NOMO-1 (cell line): Measurements from ENCODE around the gene ASPA.

Experiments
- DNase-seq, 2 experiments: peaks; one replicate each; lab custom pipeline; 2025; ENCODE audit not compliant: unreplicated experiment in 2 of 2; lab: John Stamatoyannopoulos, UW

The ASPA gene

GRCh38 chr17:3532859-3533142 is 57.0 kb downstream of the ASPA start:
- no peak for DNase-seq

DNA sequence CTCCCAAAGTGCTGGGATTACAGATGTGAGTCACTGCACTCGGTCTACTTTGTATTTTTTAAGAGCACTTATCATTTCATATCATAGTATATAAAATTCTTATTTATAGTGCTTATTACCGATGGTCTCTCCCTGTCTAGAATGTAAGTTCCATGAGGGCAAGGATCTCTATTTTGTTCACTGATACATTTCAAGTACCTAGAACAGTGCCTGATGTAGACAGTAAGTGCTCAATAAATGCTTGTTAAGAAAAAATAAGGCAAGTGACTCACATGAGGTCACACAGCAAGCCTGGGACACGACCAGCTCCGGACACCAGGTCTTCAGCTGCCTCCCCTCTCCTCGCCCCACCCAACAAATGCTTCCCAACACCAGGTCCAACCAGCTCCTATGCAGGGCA is 58.0 kb downstream of the ASPA start:
- no peak for DNase-seq

- DNase-seq = peak in 1 of 2 experiments; percentile 3
Observed at GRCh38 chr17:3534881-3535252, 59.1 kb downstream of the ASPA start.

DNA sequence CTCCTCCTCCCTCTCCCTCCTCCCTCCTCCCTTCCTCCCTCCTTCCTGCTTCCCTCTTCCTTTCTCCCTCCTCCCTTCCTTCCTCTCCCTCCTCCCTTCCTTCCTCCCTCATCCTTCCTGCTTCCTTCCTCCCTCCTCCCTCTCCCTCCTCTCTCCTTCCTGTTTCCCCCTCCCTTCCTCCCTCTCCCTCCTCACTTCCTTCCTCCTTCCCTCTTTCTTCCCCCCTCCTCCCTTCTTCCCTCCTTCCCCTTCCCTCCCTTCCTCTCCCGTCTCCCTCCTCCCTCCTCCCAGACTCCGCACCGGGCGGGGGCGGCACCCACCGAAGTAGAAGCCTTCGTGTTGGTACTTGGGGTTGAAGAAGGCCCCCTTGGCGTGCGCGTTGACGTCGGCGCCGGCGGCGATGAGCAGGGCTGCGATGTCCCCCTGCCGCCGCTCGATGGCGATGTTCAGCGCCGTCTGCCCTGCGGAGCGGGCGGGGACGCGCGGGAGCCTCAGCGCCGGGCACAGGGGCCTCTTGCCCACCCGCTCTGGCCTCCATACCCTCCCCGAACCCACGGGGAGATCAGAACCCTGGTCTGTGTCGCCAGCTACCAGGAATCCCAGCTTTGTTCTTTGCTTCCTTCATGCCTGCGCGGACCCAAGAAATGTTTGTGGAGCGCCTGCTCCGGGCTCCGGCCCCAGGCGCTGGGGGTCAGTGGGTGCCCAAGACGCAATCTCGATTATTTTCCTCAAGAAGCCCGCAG is 59.6 kb downstream of the ASPA start:
- DNase-seq = peak; percentile 40 to 41

GRCh38 chr17:3536716-3537115 is 60.9 kb downstream of the ASPA start:
- no peak for DNase-seq

GRCh38 chr17:3539881-3540540 is 64.2 kb downstream of the ASPA start:
- DNase-seq = no peak

DNA sequence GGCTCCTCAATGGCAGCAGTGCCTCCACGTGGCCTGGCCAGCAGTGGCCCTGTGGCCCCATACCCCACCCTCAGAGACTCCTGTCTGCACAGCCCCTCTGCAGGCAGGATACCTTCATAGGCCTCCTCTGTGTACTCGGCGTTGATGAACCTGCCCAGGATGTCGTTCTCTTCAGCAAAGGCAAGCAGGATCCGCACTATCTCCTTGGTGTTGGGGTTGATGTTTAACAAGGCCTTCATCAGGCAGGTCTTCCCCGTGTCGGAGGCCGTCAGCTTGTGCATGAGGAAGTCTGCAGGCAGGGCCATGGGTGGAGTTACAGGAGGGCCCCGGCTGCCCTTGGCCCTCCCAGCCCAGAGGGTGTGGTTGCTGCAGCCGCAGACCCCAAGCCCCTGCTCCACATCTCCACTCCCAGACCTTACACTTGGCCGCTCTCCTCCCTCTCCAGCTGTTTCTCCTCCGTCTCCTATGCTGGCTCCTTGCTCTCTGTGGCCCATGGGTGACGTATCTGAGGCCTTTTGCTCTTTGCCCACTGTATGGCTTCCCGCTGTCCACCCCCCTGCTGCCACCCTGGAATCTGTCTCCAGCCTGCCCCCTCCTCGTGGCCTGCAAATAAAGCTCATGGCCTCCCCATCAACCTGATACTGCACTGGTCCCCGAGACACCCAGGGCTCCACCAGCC is 66.8 kb downstream of the ASPA start:
- DNase-seq = no peak

DNA sequence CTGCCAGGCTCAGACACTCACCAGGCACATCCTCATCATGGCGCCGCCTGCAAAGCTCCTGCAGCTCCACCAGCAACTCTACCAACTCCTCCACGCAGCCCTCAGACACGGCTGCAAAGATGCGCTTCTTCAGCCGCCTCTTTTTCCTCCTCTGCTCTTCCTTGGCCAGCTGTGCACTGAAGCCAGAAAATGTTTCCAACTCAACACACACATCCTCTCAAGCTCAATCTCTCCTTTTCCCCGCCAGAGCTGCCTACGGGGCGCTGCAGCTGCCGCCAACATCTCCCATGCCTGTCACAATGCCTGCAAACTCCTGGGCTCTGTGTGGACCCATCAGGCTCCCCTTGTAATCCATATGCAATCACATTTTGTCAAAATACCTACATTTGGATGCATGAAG is 67.7 kb downstream of the ASPA start:
- DNase-seq = no peak

DNA sequence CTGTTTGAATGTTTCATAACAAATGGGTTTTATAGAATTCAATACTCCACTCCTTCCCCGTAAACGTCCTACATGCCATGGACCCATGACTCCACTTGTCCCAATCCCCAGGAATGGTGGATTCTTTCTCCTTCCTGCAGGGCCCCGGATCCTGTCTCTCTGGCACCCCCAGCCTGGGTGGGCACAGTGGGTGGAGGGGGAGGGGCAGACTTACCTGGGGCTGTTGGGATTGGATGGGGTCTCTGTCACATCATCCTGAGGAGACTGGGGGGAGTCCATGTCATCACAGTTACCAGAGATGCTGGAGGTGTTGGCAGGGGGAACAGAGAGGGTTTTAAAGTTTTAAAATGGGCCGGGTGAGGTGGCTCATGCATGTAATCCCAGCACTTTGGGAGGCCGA is 68.6 kb downstream of the ASPA start:
- DNase-seq = no peak

DNA sequence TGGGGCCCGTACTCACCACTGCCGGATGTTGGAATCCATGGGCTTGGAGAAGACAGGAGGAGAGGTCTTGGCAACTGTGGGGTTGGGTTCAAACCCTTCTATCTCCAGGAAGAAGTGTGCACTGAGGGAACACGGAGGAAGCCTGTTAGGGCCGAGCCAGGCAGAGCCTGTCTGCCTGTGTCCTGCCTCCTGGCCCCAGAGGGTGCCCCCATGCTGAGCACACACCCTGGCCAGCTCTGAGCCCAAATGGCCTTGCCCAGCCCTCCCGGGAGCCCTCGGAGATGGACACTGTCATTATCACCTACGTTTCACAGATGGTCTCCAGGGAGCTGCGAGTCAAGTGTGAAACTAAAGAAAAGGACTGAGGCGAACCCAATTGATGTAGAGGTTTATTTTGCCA is 69.4 kb downstream of the ASPA start:
- DNase-seq = no peak

GRCh38 chr17:3546521-3546920 is 70.7 kb downstream of the ASPA start:
- no peak for DNase-seq

DNA sequence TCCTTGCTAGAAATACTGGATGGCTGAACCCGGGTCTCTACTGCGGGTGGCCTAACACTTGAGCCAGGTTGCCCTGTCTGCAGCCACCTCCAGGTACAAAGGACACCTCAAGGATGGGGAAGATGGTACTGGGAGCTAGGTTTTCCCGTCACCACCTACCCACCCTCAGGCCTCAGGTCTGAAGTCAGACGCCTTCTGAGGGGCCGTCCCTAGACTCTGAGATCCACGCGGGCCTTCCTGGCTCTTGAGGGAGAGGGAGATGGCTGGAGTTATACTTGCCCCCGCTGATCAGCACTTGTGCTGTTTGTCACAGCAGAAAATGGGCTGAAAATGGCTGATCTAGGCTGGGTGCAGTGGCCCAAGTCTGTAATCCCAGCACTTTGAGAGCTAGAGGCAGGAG is 71.2 kb downstream of the ASPA start:
- no peak for DNase-seq

GRCh38 chr17:3547628-3548027 is 71.8 kb downstream of the ASPA start:
- DNase-seq = no peak

GRCh38 chr17:3549610-3550162 is 73.9 kb downstream of the ASPA start:
- DNase-seq = no peak

GRCh38 chr17:3551189-3551588 is 75.4 kb downstream of the ASPA start:
- DNase-seq = no peak

GRCh38 chr17:3552916-3553315 is 77.1 kb downstream of the ASPA start:
- no peak for DNase-seq
